T1000 (cell line): Measurements from ENCODE around the gene NDOR1.

ENCODE experiments used
- DNase-seq: peaks from one replicate; lab custom pipeline; 2025; ENCODE audit warnings: mixed read lengths; lab: John Stamatoyannopoulos, UW

The NDOR1 gene

DNA sequence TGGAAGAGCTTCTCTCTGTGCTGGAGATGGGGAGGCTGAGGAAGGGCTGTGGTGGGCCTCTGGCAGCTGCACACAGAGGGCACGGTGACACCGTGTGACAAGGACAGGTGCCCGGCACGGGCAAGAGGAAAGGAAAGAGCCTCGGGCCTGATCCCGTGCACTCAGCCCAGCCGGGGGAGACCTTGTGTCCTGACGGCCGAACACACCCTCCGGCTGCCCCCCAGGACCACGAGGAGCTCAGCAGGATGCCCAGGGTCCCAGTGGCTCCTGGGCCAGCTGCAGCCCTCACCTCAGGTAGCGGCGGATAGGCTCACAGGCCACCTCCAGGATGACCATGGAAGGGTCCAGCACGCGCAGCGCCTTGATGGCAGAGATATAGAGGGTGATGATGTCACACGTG is 22.7 kb upstream of the NDOR1 start:
- DNase-seq = no peak

- DNase-seq = no peak
Observed at GRCh38 chr9:137183980-137184595, 21.4 kb upstream of the NDOR1 start.

- DNase-seq = no peak
Observed at GRCh38 chr9:137184881-137185660, 20.4 kb upstream of the NDOR1 start.

DNA sequence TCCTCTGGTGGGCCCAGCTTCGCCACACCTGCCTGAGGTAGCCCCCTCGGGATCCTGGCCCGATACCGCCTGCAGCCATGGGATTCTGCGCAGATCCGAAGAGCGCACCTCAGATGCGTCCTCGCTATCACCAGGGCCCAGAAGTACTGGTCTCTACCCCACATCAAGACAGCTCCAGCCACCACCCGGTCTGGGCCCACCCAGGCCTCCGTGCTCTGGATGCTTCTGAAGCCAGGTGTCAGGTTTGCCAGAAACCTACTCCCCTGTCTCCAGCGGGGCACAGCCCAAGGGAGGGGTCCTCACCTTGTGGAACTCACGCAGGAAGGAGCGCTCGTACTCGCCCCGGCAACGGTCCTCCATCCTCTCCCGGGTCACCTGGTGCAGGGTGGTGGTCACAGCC is 19.6 kb upstream of the NDOR1 start:
- no peak for DNase-seq

GRCh38 chr9:137186385-137186784 is 19.1 kb upstream of the NDOR1 start:
- no peak for DNase-seq

- no peak for DNase-seq
Observed at GRCh38 chr9:137187386-137187785, 18.1 kb upstream of the NDOR1 start.

DNA sequence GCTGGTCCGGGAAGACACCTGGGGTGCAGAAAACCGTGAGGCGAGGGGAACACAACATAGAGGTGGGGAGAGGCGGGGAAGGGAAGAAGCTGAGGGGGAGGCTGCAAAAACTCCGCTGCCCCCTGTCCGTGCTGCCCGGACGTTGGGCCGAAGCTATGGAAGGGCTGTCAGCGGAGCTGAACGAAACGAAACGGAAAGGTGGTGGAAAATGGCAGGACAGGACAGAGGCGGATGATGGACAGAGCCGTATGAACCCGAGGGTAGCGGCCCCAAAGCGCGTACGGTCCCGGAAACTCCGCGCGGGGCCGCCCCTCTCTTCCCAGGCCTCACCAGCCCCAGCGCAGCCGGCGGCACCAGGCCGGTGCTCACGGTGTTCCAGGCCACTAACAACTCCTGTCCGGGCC is 17.4 kb upstream of the NDOR1 start:
- DNase-seq = no peak

DNA sequence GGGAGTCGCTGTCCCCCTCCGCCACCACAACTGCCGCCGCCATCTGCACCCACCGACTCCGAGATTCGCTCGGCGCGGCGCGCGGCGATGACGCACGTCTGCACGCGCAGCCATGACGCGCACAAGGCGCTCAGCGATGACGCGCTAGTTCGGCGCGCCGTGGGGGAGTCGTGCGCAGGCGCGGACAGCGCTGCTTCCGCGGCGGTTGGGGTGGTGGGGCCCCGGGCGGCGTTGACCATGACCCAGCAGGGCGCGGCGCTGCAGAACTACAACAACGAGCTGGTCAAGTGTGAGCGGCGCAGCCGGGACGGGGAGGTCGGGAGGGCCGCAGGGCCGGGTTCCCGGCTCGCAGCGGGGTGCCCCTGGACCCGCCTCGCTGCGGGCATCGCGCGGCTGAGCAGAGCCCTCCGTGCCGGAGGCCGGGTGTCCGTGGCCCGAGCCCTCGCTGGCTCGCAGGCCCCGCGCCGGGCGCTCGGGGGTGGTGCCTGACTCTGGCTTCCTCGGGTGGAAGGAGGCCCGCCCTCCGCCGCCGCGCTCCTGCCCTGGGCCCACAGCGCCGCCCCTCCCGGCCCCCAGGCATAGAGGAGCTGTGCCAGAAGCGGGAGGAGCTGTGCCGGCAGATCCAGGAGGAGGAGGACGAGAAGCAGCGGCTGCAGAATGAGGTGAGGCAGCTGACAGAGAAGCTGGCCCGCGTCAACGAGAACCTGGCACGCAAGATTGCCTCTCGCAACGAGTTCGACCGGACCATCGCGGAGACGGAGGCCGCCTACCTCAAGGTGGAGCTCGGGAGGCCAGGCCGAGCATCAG is 16.8 kb upstream of the NDOR1 start, which contains the start of the genes ANAPC2 and SSNA1:
Gene ANAPC2 (minus strand): TSS at position 71 of the 807 bp plus-strand sequence. CDS start 28 bp downstream, at position 43.
Gene SSNA1 (plus strand): TSS at position 187 of the 807 bp plus-strand sequence. CDS start 51 bp downstream, at position 238.
- peak; percentile 88 for DNase-seq

DNA sequence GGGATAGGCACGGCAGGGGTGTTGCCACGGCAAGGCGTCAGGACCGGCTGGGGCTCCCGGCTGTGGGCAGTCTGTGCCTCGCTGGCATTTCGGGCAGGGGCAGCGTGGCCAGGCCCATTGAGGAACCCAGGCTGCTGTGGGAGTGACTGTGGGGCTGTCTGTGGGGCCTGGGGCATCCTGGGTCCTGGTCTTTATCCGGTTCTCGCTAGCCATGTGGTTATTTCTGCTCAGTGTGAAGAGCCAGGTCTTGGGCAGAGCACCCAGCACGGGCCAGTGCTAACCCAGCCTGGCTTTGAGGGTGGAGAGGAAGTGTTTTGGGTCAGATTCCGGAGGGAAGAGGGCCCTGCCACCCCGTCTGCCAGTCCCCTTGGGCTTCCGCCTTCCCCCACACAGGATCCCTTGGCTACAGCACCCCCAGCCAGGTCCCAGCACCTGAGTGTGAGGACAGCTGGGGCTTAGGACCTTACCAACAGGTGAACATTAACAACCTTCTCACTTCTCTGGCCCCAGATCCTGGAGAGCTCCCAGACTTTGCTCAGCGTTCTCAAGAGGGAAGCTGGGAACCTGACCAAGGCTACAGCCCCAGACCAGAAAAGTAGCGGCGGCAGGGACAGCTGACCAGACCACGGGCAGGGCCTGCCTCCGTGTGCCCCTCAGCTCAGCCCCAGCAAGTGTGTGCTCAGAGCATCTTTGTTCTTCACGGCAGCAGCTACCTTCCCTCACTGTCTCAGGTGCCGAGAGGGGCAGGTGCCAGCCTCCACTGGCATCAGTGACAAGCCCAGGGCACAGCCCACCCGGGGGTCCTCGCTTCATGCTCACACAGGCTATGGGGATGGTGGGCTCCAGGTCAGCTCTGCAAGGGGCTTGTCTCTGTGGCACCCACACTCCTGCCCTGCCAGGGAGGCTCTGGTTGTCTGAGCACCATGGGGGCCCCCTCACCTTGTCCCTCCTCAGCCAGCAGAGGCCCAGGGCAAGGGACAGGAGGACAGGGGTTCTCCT is 15.9 kb upstream of the NDOR1 start:
- DNase-seq = no peak

- DNase-seq = no peak
Observed at GRCh38 chr9:137190315-137190856, 15.1 kb upstream of the NDOR1 start.

- no peak for DNase-seq
Observed at GRCh38 chr9:137191245-137191644, 14.3 kb upstream of the NDOR1 start.

DNA sequence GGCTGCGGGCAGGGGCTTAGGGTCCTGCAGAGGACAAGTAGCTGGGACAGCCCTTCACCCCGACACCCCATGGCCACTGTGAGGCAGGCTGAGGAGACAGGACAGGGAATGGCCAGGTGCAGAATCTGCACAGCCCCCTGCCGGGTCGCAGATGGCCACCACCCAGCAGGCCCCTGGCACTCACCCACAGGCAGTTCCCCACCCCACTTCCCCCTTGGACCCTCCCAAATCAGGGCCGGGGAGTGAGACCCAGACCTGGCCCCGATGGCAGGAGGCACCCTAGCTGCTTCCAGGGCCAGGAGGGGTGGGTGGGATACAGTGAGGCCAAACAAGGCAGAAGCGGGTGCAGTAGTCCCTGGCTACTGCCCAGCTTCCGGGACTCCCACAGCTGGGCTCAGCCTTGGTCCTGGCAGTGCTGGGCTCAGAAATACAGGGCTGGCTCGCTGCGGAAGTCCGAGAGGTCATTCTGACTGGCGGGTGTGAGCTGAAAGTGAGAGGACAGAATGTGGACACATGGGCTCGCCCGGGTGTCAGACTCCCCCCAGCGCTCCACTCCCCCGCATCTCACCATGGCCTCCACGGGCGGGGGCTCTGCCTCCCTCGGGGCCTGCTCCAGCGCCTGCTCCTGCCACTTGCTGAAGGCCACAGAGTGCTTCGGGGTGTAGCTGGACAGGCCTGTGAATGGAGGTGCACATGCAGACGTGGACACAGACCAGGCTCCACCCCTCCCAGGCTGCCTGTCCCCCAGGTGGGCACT is 13.6 kb upstream of the NDOR1 start:
- no peak for DNase-seq

GRCh38 chr9:137192448-137192780 is 13.1 kb upstream of the NDOR1 start:
- no peak for DNase-seq

DNA sequence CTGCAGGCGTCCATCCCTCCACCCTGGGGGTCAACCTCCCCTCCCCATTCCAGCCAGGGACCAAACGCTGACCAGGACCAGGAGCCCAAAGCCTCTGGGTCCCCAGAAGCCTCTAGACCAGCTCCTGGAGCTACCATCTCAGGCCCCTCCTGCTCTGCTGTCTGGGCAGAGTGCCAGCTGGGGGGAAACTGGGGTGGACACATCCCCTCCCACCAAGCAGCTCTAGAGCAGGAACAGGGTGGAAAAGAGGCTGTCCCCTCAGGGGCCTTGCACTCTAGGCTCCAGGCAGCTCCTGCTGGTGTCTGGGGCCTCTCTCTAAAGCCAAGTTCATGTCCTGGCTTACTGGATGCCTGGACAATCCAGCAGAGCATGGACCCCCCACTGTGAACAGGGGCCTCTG is 12.6 kb upstream of the NDOR1 start:
- no peak for DNase-seq

GRCh38 chr9:137193771-137194170 is 11.7 kb upstream of the NDOR1 start:
- DNase-seq = no peak

DNA sequence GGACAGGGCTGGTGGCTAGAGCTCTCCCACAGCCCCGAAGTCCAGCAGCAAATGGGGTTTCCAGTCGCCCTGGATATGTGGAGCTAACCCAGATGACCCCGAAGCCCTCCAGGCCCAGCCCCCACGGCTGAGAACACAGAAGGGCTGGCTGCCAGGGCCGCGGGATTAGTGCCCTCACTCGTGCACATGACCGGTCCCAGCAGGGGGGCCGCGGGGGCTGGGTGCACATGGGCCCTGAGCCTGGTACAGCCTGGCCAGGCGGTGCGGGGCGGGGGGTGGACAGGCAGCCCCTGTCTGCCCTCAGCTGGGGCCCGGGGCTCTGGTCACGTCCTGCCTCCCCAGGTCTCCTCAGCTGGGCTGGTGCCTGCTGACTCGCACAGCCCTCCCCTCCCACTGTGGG is 11.1 kb upstream of the NDOR1 start:
- no peak for DNase-seq

DNA sequence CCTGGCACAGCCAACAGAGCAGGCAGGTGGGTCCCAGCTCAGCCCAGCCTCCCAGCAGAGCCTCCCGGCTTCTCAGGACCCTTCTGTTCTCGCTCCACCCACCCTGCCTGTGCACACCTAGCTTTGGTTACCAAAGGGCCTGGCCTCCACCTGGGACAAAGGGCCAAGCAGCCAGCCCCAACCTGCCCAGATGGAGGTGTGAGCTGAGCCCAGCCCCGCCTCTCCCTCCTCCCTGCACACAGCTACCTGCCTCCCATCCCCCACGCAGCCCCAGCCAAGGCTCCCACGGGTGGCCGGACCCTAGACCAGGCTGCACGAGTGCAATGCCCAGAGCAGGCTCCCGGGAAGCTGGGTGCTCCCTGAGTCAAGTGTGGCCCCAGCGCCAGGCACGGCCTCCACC is 10.6 kb upstream of the NDOR1 start:
- DNase-seq = no peak

- no peak for DNase-seq
Observed at GRCh38 chr9:137195525-137196220, 9.8 kb upstream of the NDOR1 start.

DNA sequence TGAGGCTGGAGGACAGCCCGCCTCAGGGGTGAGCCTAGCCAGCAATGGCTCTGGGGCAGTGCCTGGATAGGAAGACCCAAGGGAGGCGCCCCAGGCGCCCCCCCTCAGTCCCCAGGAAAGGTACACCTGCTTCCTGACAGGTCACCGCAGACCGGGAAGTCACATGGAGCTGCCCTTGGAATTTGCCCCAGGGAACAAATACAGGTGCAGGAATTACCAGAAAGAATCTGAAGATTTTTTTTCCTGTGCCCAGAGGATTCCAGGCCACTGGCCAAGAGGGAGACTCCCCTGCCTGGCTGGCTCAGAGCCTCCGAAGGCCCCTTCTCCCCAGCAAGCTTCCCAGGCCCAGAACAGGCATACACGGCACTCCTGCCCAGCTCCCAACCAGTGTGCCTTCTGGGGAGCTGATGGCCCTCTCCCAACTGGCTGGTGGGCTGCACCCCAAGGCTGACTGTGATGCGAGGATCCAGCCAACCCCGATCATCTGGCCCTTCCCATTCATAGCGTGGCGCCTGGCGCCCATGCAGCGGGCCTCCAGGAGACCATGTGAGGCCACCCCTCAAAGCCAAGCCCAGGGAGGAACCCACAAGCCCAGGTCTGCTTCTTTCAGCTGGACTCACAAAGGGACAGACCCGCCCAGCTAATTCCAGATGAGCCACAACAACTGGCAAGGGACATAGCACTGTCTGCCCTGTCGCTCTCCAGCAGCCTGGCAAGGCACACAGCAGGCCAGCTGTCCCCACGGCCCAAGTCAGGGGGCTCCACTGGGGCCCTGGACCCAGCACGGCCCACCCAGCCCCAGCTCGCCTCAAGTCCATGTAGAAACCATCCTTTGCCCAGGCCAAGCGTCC is 7.2 kb upstream of the NDOR1 start:
- no peak for DNase-seq
